ENCODE results near the gene ZNF333.
A peak's percentile ranks its signal among the peaks of the same experiment; 100 is the strongest.
"Not testable (repeated sequence)": the region's sequence is repeated elsewhere in the genome, so short reads cannot be mapped to it uniquely, and the experiment has no call there.

Gene ZNF333

DNA sequence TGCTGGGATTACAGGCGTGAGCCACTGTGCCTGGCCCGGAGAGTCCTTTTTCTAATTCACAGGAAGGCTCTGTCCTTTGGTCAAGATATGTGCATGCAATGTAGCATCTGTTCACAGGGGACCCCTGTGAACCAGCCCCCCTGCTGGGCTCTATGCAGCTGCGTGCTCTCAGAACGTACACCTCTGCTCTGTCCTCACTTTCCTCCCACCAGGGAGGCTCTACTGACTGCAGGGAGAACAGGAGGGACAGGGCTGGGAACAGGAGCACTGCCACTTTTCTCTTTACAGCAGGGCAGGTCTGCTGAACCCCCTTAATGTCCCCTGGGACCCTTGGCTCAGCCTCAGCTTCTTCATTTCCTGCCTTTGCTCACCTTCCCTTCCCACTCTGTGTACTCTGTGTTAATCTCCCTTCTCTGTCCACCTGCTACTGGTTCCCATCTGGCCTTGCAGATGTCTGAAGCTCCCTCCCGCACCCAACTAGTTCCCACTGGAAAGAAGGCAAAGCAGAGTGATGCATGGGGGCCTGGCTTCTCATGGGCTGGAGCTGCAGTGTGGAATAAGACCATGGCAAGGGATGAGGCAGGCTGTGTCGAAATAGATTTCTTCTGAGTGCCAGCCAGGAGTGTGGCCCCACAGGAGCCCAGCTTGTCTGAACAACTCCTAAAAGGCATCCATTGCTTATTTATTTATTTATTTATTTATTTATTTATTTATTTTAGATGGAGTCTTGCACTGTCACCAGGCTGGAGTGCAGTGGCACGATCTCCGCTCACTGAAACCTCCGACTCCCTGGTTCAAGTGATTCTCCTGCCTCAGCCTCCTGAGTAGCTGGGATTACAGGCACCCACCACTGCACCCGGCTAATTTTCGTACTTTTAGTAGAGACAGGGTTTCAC, 81.3 kb downstream of the ZNF333 start:
- DNase-seq, result peak; percentile 24

DNA sequence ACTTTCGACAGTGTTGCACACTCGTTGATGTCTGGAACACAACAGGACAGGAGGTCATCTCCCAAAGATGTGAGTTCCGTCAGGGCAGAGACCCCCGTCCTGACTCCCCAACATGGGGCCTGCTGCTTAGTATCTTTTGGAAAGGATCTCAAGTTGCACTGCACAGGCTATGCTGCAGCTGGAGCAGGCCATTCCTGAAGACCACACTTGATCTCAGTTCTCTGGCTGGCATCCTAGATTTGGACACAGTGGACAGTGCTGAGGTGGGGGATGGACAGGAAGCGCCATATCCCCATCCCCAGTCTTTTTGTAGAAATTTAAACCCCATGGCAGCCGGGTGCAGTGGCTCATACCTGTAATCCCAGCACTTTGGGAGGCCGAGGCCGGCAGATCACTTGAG, 82.6 kb downstream of the ZNF333 start:
- peak; percentile 25 for DNase-seq

DNA sequence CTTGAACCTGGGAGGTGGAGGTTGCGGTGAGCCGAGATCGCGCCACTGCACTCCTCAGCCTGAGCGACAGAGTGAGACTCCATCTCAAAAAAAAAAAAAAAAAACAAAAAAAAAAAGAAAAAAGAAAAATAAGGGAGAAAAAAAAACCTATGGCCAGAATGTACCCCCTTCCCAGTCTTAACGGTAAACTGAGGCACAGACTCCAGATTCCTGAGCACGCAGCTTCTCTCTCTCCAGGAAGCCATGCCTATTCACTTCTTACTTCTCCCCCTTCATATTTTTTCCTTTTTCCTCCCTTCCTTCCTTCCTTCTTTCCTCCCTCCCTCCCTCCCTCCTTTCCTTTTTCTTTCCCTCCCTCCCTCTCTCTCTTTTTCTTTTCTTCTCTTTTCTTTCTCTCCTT, 83.1 kb downstream of the ZNF333 start:
- DNase-seq, result peak; percentile 2

DNA sequence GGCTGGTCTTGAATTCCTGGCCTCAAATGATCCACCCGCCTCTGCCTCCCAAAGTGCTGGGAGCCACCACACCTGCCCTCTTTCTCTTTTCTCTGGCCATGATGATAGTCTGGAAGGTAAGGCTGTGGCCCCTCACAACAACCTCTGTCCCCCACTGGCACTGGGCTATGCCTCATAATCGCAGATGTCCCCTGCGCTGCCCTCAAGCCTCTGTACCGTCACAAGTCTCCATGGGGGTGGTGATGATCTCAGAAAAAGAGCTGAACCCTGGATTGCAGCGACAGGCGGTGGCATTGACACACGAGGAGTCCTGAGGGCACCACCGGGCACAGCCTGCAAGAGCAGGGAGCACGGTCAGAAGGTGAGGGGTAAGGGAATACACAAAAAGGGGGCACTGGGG, 83.9 kb downstream of the ZNF333 start:
- peak; percentile 24 for DNase-seq

DNA sequence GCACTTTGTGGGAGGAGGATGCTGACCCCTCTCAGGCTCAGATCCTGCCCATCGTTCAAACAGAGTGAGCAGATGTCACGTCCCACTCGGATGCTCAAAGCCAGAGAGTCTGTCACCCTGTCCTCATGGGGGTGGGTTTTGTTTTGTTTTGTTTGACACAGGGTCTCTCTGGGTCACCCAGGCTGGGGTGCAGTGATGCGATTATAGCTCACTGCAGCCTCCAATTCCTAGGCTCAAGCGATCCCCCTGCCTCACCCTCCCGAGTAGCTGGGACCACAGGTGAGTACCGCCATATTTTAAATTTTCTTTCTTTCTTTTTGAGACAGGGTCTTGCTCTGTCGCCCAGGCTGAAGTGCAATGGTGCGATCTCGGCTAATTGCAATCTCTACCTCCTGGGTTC, 84.5 kb downstream of the ZNF333 start:
- DNase-seq, result peak; percentile 30

DNA sequence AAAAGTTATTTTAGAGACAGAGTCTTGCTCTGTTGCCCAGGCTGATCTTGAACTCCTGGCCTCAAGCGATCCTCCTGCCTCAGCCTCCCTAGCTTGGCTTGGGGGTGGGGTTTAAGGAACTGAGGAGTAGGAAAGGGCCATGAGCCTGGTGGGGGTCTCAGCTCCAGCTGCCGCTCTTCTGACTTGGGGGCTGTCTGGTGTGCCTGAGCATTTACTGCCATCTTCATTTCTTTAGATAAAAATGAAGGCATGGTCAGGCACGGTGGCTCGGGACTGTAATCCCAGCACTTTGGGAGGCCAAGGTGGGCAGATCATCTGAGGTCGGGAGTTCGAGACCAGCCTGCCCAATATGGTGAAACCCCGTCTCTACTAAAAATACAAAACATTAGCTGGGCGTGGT, 85.5 kb downstream of the ZNF333 start:
- peak; percentile 12 for DNase-seq

GRCh38 chr19:14775869-14776586, 86.2 kb downstream of the ZNF333 start:
- DNase-seq, result peak; percentile 63

DNA sequence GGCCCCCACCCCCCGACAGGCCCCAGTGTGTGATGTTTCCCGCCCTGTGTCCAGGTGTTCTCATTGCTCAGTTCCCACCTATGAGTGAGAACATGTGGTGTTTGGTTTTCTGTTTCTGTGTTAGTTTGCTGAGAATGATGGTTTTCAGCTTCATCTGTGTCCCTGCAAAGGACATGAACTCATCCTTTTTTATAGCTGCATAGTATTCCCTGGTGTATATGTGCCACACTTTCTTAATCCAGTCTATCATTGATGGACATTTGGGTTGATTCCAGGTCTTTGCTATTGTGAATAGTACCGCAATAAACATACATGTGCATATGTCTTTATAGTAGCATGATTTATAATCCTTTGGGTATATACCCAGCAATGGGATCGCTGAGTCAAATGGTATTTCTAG, 87.8 kb downstream of the ZNF333 start:
- not testable (repeated sequence) for DNase-seq

- DNase-seq, result peak; percentile 24
Observed at GRCh38 chr19:14778110-14778845, 88.4 kb downstream of the ZNF333 start, which contains the start of gene ADGRE2. Gene ADGRE2, minus strand, starts transcription at chr19:14778560. Its CDS starts 1,804 bp downstream, at chr19:14776756.

DNA sequence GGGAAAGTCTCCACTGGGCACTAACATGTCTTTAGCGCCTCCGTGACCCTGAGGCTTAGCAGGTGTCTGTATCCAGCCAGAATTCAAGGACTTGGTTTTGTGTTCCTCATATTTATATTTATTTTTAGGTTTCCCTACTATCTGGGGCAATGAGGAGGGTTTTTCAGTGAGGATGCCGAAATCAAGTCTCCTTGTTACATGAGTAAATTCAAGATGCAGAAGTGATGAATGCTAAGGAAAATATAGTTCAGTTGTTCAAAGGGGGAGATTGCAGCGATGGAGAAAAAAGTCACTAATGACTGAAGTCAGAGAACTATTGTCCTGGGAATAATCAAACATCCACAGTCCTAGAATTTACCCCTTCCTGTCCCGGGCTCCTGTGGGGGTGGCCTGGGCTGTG, 89.3 kb downstream of the ZNF333 start:
- DNase-seq, result no peak

- peak; percentile 17 for DNase-seq
Observed at GRCh38 chr19:14780622-14781225, 90.9 kb downstream of the ZNF333 start.

GRCh38 chr19:14781713-14782536, 92.1 kb downstream of the ZNF333 start:
- DNase-seq, result not testable (repeated sequence)

DNA sequence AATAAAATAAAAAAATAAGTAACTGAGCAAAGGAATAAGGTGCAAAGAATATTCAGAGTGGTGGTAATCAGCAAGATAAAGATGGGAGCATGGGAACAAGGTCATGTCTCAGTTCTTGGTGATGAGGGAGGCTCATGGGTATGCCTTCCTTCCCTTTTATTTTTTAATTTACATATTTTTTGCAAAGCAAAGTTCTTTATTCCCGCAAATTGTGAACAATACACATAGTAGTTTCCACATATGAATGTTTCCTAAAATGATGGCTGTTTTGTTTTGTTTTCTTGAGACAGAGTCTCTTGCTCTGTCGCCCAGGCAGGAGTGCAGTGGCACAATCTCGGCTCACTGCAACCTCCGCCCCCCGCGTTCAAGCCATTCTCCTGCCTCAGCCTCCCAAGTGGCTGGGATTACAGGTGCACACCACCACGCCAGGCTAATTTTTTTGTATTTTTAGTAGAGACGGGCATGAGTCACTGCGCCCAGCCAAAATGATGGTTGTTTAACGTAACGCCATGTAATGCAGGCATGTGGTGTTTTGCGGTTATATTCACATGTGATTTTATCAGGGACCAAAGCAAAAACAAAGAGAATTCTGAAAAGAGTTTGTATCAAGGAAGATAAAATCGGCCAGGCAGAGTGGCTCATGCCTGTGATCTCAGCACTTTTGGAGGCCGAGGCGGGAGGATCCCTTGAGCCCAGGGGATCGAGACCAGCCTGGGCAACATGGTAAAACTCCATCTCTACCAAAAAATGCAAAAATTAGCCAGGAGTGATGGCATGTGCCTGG, 93.0 kb downstream of the ZNF333 start:
- no peak for DNase-seq
